ENCODE data around the gene FAM174B.

- TF ChIP-seq POLR2AphosphoS5 (IDR thresholded peaks at IDR 0.05) (no peak), EP300 (IDR thresholded peaks at IDR 0.05) (no peak), CTCF (IDR thresholded peaks at IDR 0.05) (no peak)
Measured at GRCh38 chr15:92599394-92599970, 56.1 kb downstream of the FAM174B start.
